ENCODE data around the gene IL22.

The IL22 gene

GRCh38 chr12:68264158-68264855 is 10.9 kb upstream of the IL22 start:
- no peak for DNase-seq

DNA sequence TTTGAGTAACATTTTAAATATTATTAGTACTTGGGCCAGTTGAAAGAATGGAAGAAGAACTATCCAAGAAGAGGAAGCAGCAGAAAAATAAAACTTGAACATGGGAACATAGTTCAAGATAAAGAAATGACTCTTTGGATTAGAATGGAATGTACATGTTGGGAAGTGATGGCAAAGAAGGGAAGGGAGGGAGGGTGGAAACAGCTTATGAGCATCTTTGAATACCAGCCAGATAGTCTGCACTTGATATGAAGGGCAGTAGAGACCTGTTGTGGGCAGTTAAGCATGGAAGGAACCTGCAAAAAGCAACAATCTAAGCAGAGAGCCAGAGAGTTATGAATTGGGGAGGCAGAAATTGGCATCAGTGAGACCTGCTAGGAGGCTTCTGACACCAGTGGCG is 10.0 kb upstream of the IL22 start:
- DNase-seq, result no peak

GRCh38 chr12:68261896-68262295 is 8.5 kb upstream of the IL22 start:
- no peak for DNase-seq

GRCh38 chr12:68260153-68260552 is 6.7 kb upstream of the IL22 start:
- DNase-seq, result no peak

DNA sequence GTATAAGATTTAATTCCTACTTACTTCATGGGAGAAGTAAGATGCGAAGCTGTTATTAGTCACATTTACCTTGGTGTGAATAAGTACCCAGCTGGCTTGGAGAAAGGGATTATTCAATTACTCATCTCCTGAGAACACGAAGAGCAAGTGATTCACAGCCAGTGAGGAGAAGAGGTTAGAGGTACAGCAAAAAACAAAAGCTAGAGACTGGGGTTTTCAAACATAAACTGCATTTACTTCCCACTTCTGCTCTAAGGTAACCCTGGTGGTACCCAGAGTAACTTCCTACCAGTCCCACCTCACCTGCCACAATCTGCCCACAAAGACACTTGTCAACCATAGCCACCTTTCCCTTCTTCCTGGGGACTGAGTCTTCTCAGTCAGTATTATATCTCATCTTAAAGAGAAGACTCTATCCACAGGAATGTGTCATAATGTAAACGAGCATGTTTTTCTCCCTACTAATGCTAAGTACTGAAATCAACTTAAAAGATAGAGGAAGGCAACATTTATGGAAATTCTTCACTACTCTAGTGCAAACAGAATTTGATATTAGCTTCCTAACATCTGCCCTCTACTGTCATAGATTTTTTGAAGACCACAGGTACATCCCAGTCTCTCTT is 6.0 kb upstream of the IL22 start:
- DNase-seq, result peak in 1 of 5 experiments; percentile 28

GRCh38 chr12:68252077-68252476 is 1.3 kb downstream of the IL22 start:
- DNase-seq, result no peak

DNA sequence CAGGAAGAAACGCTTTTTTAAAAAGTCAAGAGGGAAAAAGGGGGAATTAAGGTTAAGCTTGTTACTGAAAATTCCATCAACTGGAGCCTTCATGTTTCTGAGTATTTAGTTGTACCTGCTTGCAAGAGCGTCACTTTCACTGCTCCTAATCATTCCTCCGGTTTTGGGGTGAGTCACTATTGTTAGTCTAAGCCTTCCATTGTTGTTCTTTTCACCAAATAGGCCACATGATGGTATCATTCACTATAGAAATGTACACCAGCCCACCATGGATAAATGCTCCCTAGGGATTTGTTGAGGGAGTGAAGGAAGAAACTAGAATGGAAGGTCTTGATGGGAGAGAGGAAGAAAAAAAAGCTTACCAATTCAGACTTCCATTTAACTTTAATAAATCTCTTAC is 3.0 kb downstream of the IL22 start:
- no peak for DNase-seq

DNA sequence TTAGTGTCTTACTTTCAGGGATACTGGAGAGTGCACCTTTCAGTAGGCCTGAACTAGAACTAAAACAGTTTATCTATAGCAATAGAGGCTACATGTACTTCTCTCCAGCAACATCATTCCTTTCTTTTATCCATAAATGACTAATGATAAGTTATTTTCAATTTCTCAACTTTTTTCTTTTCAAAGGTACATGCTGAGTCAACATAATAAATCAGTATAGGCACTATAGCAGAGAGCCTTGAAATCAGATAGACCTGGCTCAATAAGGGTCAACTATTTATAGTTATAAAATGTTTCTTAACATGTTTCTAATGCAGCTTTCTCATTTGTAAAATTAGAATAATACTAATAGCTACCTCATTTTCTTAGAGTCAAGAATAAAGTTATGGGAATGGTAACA is 5.6 kb downstream of the IL22 start:
- DNase-seq, result no peak

DNA sequence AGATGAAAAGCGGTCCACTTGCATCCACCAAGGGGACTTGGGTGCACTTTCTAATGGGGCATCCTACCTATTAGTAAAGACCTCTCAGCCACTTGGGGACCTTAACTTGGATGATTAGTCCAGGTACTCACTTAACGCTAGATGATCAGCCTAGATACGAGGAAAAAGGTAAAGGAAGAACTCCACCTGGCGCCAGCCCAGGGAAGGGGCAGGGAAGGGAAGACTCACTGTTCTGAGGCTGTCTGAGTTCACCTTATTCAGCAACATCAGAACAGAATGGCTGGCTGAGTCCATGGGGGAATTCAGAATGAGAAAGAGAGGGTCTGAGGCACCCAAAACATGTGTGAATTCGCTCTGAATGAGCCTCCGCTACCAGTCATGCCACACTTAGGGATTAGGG is 7.1 kb downstream of the IL22 start:
- no peak for DNase-seq

DNA sequence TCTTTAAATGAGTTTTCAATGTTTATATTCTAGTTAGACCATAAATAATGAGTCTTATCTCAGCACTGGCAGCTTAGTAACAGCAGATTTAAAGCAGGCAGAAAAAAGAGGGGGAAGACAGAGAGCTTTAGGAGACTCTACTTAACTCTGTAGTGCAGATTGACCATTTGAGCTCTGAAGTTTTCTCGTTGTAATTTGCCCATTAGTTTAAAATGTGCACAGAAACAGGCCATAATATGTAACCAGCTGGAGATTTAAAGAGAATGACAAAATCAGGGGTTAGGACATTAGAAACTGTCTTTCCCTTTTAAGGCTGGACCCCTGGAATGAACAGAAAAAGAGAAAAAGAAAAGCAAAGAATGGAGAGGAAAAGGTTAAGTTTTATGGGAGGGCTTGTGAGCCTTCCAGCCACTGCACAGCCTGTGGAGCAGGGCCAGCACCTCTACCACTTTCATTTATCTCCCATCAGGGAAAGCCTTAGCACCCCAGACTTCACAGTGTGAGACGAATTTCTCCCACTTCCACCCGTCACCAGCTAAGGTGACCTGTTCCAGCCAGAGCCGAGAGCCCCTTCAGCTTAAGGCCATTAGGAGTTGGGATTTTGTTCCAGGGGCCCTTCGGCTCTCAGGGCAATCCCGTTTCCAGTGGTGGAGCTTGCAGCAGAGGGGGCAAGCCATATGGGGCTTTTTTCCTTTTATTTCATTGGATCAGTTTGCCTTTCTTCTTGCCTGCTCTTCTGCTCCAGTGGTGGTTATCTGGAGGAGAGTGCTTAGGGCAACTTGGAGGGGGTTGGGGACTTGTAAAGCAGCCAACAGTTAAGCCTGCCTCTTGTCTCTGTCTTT is 8.0 kb downstream of the IL22 start:
- DNase-seq, result no peak

GRCh38 chr12:68242777-68243176 is 10.6 kb downstream of the IL22 start:
- DNase-seq, result no peak

- peak in 3 of 5 experiments; percentile 10 to 92 (median 27) for DNase-seq
These were observed 12.4 kb downstream of the IL22 start for GRCh38 chr12:68240975-68241374.

DNA sequence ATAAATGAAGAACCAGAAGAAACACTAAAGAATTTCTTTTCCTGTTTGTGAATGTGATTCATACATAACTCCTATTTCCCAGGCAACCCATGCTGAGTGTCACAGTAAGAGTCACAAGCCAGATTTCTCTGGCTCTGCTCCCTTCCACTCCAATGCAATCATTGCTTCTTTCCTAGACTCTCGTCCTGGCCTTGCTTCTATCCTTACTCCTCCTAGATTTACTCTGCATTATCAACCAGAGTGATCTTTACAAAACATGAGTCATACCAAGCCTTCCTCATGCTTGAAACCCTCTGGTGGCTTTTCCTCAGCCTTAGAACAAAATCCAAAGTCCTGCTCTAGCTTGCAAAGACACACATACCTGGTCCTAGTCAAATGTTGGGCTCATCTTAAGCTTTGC is 13.3 kb downstream of the IL22 start:
- DNase-seq, result peak in 1 of 5 experiments; percentile 36

GRCh38 chr12:68239309-68239982 is 14.0 kb downstream of the IL22 start:
- DNase-seq, result no peak

DNA sequence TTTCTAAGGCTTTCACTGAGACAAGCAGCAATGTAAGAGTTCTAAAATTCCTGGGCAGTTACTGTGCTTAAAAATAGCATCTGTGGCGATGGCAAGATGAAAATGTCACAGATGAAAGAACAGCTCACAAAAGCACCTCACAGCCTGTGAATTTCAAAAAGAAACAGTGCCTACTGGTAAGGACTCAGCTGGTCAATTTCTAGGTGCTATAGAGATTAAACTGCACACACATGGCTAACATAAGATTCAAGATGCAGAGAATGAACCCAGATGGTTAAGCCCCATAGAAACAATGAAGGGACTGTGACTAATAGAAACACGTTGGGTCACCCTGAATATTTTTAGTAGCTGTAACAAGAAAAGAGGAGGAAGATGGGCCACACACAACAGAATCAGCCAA is 15.8 kb downstream of the IL22 start:
- no peak for DNase-seq

DNA sequence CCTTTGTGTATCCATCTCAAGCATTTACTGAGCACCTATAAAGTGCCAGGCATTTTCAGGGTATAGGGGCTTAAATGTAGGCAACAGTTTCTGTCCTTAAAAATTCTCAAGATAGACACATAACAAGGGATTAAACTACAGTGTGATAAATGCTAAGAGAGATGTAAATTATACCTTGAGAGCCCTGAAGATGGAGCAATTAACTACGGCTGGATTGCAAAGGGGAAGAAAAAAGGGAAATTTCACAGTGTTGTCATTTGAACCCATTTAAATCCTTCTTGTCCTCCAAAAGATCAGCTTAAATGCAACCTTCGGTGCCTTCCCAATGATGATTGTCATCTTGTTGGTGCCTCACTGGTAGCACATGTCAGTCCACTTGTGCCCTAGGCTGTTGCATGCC is 16.3 kb downstream of the IL22 start:
- no peak for DNase-seq

DNA sequence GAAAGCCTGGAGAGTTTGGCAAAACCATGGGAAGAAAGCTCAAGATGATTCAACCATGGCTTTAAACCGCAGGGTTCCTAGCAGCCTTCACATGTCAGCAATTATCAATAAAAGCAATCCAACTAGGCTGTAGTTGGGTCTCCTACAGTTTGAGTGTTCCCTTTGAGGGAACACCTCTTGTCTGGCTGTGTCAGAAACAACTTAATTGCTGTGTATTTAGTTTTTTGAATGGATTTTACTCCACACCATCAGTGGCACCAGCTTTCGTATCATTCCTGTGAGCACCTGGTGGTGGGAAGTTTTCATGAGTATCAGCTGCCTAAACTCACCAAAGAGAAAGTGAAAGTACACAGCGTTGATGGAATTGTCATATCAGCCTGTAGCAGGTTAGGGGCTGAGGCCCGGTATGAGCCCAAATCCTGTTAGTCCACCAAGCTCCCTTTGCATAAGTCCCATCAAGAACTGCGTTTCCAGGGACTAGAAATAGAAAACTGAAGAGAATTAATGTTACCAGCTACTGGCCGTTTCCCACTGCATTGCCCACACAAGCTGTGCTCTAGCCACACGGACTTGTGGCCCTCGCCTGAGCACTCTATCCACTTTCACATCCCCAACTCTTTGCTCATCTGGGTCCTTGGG is 16.9 kb downstream of the IL22 start:
- peak in 3 of 5 experiments; percentile 7 to 79 (median 35) for DNase-seq

DNA sequence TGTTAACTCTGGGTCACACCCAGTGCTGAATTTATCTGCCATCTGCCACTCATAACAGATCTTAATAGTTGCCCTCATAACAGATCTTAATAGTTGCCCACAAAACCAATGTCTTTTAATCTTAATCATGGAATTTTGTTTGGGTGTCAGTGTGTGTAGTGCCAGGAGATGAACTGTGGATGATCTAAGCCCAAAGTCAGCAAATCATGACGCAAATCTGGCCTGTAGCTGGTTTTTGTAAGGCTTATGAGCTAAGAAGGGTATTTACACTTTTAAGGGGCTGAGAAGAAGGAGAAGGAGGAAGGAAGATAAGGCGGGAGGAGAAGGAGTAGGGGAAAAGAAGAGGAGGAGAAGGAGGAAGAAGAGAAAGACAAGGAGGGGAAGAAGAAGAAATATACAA is 17.8 kb downstream of the IL22 start:
- no peak for DNase-seq

- peak in 1 of 5 experiments; percentile 82 for DNase-seq
These were observed 19.3 kb downstream of the IL22 start for GRCh38 chr12:68234140-68234539.

- no peak for DNase-seq
These were observed 19.9 kb downstream of the IL22 start for GRCh38 chr12:68233498-68233897.

DNA sequence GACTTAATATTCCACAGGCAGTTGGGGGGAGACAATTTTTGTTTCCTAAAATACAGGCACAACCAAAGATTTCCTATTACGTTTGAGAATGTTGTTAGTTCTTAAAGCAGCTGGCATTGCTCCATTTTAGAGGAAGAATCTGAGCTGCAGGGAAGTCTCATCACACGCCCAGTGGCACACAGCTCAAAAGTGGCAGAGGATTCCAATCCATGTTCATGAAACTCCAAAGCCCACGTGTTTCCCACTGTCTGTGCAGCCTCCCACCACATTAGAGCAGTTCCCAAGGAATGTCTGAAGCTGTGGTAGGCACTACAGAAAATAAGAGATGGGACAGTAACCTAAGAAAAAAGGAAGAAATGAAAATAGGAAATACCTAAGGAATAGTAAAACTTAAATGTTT is 21.7 kb downstream of the IL22 start:
- DNase-seq, result no peak

- peak in 1 of 5 experiments; percentile 75 for DNase-seq
These were observed 22.2 kb downstream of the IL22 start for GRCh38 chr12:68231229-68231628.

- DNase-seq, result no peak
These were observed 23.4 kb downstream of the IL22 start for GRCh38 chr12:68229956-68230355.
